PFSK-1 (cell line): ENCODE data around the gene STAT1.

Source experiments
- POLR2AphosphoS5 ChIP-seq: IDR thresholded peaks from 2 replicates; pipeline ENCODE4 v1.6.1; 2012; ENCODE audit warnings: low read depth, mild to moderate bottlenecking, control low read depth, low read length, moderate library complexity
- TF ChIP-seq, protein P1 (sequence below), 2 experiments: IDR thresholded peaks; 2 replicates each; pipeline versions ENCODE4 v1.6.1 to v1.8.0; 2011 to 2012; ENCODE audit warnings: low read depth in 2 of 2, low read length in 2 of 2, control low read depth in 1 of 2, inconsistent platforms in 1 of 2, mild to moderate bottlenecking in 1 of 2, moderate library complexity in 1 of 2; ENCODE audit not compliant: insufficient read depth in 1 of 2

- TF ChIP-seq, protein P1, sequence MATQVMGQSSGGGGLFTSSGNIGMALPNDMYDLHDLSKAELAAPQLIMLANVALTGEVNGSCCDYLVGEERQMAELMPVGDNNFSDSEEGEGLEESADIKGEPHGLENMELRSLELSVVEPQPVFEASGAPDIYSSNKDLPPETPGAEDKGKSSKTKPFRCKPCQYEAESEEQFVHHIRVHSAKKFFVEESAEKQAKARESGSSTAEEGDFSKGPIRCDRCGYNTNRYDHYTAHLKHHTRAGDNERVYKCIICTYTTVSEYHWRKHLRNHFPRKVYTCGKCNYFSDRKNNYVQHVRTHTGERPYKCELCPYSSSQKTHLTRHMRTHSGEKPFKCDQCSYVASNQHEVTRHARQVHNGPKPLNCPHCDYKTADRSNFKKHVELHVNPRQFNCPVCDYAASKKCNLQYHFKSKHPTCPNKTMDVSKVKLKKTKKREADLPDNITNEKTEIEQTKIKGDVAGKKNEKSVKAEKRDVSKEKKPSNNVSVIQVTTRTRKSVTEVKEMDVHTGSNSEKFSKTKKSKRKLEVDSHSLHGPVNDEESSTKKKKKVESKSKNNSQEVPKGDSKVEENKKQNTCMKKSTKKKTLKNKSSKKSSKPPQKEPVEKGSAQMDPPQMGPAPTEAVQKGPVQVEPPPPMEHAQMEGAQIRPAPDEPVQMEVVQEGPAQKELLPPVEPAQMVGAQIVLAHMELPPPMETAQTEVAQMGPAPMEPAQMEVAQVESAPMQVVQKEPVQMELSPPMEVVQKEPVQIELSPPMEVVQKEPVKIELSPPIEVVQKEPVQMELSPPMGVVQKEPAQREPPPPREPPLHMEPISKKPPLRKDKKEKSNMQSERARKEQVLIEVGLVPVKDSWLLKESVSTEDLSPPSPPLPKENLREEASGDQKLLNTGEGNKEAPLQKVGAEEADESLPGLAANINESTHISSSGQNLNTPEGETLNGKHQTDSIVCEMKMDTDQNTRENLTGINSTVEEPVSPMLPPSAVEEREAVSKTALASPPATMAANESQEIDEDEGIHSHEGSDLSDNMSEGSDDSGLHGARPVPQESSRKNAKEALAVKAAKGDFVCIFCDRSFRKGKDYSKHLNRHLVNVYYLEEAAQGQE (IDR thresholded peaks at IDR 0.05; ENCODE audit: insufficient read depth in 1 of 2, low read depth in 2 of 2, low read length in 2 of 2) = no peak
- TF ChIP-seq POLR2AphosphoS5 = no peak
Observed at GRCh38 chr2:190977505-190977904, 36.5 kb downstream of the STAT1 start.
